Activated CD8-positive, alpha-beta memory T cell treated with anti-CD3 and anti-CD28 coated beads, Interleukin-2, amount 50 U/mL, for 24 hours (primary cell): ENCODE data around the gene TBC1D4.
"Not testable (repeated sequence)": the region's sequence is repeated elsewhere in the genome, so short reads cannot be mapped to it uniquely, and the experiment has no call there.

Experiments
- DNase-seq: peaks from one replicate; pipeline ENCODE4 v3.0.0-alpha.2; 2020; ENCODE audit errors: extremely low read depth

The TBC1D4 gene

DNA sequence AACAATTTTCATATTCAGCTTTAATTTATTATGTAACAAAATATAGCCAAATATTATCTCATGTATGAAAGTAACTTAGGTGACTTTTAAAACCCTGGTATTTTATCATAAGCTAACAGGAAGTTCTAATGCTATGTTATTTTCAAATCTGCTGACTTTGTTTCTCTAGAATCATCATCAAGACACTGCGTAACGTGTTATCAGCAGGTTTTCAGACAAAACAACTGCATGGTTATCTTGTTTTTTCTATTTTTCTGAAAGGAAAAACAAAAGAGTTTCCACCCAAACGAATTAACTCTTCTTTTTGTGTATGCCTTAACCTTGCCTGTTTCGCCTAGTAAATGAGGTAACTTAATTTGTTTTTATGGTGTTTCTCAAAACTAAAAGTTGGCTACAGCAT is 156.3 kb downstream of the TBC1D4 start:
- DNase-seq, result no peak

DNA sequence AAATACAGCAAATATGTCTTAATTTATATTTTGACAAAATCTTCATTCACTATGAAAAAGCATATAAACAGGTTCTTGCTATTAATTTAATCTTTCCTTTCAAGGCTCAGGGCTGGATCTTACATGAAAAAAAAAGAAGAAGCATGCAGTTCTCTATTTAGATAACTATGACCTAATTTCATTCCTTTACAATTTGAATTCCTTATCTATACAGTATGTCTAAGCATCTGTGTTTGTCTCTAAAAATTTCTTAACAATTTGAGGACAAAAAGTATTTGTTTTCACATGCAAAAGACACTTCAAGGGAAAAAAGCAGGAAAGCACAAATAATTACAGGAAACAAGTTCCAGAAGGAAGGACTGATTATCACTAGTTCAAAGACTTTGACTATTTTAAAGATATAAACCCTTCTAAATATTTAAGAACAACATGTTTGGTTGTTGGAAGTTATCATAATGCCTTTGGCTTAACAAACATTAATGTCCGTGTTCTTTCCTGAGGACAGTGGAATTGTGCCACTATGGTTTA is 157.5 kb downstream of the TBC1D4 start:
- no peak for DNase-seq

DNA sequence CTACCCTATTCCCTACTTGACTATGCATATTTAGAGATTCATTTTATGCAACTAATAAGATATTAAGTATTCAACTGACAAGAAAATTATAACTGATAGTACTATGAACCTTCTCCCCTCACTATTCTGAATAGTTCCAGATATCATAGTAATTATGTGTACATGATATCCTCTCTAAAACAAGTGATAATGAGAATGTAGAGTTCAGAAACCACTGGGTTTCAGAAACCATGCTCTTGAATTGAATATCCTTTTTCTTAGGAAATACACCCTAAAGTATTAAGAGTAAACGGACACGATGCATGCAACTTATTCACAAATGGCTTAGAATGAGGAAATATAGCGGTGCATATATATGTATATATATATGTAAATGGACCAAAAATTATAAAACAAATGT is 160.9 kb downstream of the TBC1D4 start:
- DNase-seq, result no peak

DNA sequence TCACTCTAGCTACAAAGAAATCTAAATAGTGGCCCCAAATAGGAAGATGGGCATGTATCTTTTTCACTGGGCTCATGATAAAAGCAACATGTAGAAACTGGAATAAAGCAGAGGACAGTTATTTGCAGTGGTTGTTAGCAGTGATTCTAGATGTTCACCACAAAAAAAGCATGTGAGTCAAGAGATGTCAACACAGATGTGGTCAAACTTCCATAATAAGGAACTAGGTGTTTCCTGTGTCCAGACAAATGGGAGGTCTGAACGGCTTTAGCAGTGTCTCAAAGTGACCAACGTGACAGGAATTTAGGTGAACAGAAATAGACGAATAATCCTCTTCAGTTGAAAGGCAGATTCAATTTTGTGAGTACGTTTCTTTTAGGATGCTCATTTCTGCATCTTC is 162.7 kb downstream of the TBC1D4 start:
- no peak for DNase-seq

DNA sequence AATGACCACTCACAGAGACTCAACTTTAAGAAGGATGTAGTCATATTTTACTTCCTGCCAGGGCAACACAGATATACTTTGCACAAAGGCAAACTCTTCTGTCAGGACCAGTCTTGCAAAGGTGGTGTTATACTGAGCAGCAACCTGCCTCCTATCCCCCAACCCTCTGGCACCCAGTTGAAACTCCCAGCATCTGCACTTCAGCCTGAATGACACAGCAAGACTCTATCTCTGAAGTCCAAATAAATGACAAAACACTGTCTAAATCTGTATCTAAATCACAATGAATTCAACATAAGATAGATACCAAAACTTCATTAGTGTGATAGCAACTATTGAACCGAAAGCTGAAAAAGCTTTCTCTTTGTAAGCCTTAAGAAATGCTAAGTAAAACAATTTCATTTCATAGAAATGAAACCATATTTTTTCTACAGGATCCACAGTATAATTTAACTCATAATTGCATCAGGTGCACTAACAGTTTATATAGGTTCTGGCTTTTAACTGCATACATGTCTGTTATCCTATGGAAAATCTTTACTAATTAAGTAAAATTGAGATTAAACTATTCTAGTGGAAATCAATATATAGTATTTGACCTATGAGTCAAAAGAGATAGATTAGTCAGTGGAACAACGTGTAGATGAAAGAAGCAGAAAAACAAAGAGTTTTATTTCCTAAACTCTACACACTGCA is 163.7 kb downstream of the TBC1D4 start:
- DNase-seq, result no peak

GRCh38 chr13:75316427-75316826 is 165.5 kb downstream of the TBC1D4 start:
- DNase-seq, result no peak

- no peak for DNase-seq
These were observed 169.0 kb downstream of the TBC1D4 start for GRCh38 chr13:75312884-75313520.

GRCh38 chr13:75309981-75310580 is 171.9 kb downstream of the TBC1D4 start:
- no peak for DNase-seq

DNA sequence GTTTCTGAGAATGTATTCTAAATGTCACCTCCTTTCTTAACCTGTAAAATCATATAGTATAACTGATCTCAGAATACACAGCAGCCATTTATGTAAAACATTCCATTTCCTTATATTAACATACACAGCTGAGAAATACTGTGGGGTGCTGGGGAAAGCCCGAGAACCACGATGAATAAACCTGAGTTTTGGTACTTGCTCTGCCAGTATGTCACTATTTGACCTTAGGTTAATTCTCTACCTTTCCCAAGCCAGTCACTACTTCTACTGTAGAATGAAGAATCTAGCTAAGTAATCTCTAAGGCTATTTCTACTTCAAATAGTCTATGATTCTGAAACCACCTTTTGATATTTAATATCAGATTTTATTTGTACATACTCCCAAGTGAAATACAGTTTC is 173.7 kb downstream of the TBC1D4 start:
- no peak for DNase-seq

- DNase-seq, result no peak
These were observed 174.5 kb downstream of the TBC1D4 start for GRCh38 chr13:75307370-75307949.

GRCh38 chr13:75306967-75307366 is 175.0 kb downstream of the TBC1D4 start:
- DNase-seq, result not testable (repeated sequence)

- no peak for DNase-seq
These were observed 176.9 kb downstream of the TBC1D4 start for GRCh38 chr13:75305059-75305458.

DNA sequence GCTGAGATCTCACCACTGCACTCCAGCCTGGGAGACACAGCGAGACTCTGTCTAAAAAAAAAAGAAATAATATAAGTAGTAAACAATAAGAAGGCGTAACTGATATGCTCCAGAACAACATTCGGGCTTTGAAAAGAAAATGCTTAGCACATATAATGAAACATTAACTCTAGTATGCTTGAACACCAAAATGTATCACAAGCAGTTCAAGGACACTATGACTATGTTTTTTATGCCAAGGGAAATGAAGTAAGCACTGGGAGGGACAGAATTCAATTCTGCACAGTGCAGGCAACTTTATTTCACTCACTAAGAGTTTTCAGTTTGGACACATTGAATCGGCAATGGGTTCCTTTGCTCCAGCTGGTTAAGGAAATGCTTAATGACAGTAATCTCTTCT is 178.7 kb downstream of the TBC1D4 start:
- no peak for DNase-seq

GRCh38 chr13:75302071-75302698 is 179.8 kb downstream of the TBC1D4 start:
- DNase-seq, result no peak

DNA sequence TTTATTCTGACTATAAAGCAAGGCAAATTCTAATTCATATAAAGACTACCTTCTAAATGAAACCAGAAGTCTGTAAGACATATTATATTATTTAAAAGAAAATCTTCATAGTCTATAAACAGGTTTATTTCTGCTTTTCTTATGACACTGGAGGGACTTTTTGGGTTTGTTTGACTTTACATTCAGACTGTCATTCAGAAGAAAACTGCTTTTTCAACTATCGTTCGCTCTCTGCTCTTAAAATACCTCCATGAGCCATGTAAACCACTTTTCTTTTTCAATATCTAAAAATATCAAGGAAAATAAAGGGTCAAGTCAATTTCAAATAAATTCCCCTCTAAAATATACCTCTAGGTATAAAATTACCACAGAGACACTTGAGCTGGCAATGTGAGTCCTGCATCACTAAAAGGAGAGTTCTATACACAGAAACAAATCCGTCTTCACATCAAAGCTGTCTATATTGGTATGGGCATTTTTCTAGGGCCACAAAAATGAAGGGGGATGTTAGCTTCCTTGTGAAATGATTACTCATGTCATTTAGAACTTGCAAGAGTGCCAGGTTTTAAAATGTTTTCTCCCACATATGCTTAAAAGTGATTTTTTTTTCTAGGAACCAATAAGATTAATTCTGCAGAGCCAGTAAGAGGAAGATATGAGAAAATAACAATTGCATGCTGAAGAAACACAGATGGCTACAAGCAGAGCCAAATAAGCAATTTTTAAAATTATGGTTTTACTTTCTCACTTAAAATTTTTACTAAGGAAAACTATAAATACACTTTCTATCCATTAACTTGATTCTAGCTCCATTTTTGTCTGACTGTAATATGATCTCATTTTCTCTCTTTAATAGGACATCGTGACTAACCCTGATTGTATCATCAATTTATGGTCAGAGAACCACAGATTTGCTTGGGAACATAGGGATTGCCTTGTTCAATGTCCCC is 181.8 kb downstream of the TBC1D4 start:
- DNase-seq, result no peak

DNA sequence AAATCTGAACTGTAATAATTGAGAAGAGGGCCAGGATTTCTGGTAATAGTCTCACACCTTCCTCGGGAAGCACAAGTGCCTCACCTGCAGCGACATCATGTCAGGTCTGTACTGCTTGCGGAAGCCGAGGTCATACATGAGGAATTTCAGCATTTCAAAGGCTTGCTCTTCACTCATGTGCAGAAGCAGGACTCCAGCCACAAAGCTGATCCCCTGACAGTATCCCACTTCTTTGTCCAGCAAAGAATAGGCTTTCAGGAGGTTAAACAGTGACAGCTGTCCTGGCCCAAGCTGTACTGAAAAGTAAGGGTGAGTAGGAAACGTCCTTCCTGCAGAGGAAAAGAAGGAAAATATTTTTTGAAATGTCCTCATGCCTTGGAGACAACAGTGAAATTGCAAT is 182.7 kb downstream of the TBC1D4 start:
- DNase-seq, result no peak

- no peak for DNase-seq
These were observed 185.3 kb downstream of the TBC1D4 start for GRCh38 chr13:75296641-75297040.

GRCh38 chr13:75295201-75295600 is 186.8 kb downstream of the TBC1D4 start:
- no peak for DNase-seq

- no peak for DNase-seq
These were observed 187.9 kb downstream of the TBC1D4 start for GRCh38 chr13:75294110-75294509.

DNA sequence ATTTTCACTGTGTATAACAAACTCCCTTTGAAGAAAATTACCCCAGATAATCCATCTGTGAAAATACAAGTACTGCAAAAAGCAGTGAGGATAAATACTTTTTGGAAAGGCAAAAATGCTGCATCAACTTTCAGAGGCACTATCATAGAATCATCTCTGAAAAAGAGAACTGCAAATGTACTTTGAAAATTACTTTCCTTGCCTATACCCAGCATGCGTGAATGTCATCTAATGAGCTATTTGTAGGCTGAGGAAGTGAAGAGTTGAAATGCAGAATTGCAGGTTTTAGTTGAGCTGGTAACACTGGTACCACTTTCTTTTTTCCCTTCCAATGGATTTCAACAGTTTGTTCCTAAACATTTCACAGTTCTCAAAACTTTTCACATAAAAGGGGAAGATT is 196.7 kb downstream of the TBC1D4 start:
- DNase-seq, result no peak

DNA sequence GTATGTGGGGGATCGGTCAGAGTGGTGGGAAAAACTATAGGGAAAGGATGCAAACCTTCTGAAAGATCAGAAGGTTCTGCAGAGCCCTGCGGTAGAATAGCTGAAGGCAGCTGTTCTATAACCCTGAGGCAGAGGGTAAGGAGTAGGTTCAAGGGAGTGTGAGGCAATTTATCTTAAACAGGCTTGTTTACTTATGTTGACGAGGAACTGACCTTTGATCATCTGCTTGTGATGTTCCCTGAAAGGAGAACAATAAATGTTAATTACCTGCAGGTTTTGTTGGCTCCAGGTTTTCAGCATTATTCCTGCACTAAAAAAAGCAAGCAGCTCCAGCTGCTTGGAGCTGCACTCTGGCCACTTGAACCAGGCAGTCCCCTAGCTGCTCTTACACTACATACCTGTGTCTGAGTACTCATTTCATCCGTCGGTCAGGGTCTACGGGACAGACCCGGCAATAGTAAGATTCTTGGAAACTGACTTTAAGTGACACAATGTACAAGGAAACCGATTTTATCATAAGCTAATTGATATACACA is 202.1 kb downstream of the TBC1D4 start:
- no peak for DNase-seq
